NK-92 treated with Interleukin-12 subunit alpha and Interleukin-12 subunit beta, amount 100 ng/mL, for 24 hours (cell line): Measurements from ENCODE around the gene PCGF3.
A peak's percentile ranks its signal among the peaks of the same experiment; 100 is the strongest.
"Not testable (repeated sequence)": the region's sequence is repeated elsewhere in the genome, so short reads cannot be mapped to it uniquely, and the experiment has no call there.

Experiments used
- DNase-seq: peaks from one replicate; lab custom pipeline; 2025; lab: John Stamatoyannopoulos, UW

PCGF3 gene

DNA sequence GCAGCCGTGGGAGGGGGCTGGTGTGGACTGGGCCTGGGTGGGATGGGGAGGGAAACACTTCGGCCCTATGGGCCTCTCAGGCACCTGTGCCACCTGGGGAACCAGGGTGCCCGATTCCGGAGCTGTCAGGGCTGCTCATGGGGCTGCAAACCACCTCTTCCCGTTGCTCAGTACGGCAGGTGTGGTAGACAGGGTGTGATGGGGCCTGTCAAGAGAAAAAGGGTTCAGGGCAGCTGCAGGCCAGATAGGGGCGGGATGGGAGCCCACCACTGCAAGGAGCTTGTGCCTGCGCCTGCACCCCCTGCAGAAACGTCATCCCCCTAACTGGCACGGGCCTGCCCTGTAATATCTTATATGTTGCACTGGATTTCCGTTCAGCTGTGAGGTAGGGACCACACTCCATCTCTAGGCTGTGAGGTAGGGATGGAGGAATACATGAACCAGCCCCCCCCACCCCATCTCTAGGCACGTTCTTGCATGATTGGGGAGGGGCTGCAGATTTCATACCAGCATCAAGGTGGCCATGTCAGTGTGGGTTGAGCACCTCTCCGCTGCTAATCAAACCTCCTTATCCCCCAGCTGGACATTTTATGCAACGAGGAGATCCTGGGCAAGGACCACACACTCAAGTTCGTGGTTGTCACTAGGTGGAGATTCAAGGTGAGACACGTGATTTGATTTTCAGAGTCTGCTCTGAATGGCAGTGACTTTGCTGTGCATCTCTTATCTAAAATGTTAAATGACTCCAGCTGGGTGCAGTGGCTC, 59.0 kb downstream of the PCGF3 start:
- no peak for DNase-seq

GRCh38 chr4:766152-766515, 60.5 kb downstream of the PCGF3 start:
- no peak for DNase-seq

DNA sequence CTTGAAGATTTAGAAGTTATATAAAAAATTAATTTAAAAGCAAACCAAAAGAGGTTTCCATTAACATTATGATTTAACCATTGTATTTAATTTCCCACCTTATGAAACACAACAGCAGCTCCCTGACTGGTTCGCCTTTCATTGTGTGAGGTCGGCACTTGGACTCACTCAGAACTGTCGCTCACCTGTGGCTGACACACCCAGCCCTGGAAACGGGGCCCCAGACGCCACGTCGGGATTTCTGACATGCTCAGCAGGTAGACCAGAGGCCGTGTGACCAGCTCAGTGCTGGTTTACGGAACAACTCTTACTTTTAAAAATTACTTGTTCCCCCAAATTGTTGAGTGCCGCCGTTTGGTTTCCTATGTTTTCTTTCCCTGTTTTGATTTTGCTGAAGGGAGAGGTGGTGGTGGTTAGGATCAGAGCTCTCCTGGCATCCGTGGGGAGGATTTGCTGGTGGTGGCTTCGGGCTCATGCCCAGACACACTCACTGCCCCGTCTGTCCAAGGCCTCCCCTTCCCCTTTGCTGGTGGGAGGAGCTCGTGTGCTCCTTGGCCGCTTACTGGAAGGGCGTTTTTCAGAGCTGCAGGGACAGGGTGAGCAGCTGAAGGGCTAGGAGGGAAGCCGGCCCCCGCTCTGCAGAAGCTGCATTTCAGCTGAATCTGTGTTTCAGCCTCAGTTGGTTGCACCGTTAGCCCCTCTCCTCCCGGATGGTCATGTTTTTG, 61.1 kb downstream of the PCGF3 start:
- DNase-seq, result no peak

DNA sequence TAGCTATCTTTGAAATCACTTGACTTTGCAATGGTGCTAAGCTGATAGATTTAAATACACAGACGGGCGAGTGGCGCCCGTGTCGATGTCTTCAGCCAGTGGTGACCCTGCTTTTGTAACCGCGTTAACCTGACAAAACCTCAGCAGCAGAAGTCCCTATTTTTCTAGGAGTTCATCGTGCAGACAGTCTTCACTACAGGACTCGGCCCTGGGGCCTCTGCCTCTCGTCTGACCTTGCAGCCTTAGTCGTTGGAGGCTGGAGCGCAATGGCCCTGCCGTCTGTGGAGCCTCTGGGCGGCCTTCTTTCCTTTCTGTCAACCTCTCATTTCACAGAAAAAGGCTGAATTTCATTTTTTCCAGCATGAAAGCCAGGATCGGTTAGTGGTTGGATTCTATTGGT, 62.4 kb downstream of the PCGF3 start:
- no peak for DNase-seq

DNA sequence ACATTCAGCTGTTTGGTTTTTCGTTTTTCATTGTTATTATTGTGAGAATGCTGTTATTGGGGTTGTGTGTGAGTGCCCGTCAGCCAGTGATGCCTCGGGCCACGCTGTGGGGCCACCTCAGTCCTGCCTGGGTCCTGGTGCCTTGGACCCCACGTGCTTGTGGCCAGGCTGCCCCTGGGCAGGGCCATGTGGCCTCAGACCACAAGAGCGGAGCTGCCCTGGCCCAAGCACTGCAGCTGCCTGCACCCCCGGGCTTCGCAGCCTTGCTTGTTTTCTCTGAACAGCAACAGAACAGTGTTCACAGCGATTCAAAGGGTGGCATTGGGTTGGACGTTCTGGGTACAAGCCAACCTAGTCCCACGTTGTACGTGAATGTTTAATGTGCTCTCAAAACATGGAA, 63.4 kb downstream of the PCGF3 start:
- DNase-seq, result no peak

GRCh38 chr4:769511-769910, 63.9 kb downstream of the PCGF3 start:
- no peak for DNase-seq

GRCh38 chr4:770022-770421, 64.4 kb downstream of the PCGF3 start:
- DNase-seq, result no peak

DNA sequence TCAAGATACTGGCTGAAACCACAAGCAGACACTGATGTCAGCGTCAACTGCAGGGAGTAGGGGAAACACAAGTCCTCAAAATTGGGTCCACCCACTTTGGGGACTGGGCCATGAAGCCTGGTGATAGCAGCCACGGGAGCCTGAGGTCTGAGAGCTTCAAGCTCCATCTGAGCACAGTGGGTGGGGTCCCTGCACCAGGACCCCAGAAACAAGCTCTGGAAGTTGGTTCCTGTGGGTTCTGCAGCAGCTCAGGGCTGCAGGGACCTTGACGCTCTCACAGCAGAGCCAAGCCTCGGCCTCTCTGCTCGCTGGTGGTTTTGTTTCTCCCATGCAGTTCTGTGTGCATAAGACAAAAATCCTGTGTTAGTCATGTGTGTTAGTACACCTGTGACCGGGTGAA, 65.8 kb downstream of the PCGF3 start:
- DNase-seq, result no peak

DNA sequence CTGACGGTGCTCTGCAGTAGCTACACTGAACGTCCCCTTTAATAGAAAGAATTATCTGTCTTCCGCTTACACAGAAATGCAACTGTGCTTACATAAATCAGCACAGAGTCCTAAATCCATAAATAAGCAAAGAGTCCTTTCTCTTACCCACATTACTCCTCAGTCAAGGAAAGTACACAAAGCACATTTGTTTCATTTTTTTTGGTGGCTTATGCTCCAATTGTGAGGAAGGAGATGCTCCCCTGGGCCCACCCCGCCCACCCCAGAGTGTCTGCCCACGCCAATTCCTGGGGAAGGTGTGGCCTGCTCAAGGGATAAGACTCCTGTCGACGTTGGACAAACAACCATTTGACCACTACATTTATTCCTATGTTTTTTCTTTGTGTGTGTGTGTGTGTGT, 66.5 kb downstream of the PCGF3 start:
- no peak for DNase-seq

DNA sequence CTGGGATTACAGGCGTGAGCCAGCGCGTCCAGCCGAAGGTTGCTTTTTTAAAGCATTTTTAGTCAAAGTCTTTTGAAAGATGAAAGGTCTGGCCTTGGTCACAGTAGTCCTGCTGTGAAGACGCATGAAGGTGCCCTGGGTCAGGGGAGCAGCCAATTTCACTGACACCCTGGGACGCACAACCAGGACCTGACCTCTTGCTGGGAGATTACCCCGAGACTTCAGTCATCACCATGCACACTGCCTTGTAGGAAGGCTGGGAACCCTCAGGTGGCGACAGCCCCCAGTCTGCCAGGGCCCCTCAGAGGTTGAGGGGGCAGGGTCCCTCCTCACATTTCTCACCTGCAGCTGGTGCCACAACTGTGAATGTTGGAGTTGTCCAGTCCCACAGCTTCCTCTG, 67.1 kb downstream of the PCGF3 start:
- no peak for DNase-seq

DNA sequence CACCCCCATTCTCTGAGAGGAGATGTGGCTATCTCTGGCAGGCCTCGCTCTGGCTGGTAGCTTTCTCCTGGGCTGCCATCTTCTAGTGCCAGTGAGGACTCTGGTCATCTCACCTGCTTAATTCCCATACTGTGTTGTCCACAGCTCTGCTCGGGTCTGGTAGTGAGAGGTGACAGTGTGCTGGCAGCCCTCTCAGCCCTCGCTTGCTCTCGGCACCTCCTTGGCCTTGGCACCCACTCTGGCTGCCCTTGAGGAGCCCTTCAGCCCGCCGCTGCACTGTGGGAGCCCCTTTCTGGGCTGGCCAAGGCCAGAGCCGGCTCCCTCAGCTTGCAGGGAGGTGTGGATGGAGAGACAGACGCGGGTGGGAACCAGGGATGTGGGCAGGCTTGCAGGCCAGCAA, 67.6 kb downstream of the PCGF3 start:
- no peak for DNase-seq

- not testable (repeated sequence) for DNase-seq
These were observed 68.9 kb downstream of the PCGF3 start for GRCh38 chr4:774419-775092.

DNA sequence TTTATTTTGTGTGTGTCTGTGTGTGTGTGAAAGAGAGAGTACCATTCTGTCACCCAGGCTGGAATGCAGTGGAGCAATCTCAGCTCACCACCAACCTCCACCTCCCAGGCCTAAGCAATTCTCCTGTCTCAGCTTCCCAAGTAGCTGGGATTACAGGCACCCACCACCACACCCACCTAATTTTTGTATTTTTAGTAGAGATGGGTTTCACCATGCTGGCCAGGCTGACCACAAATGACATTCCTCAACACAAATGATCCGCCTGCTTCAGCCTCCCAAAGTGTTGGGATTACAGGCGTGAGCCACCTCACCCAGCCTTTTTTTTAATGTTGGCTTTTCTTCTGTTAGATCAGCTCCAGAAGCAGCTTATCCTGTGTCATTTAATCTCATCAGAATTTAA, 69.9 kb downstream of the PCGF3 start:
- DNase-seq, result not testable (repeated sequence)

DNA sequence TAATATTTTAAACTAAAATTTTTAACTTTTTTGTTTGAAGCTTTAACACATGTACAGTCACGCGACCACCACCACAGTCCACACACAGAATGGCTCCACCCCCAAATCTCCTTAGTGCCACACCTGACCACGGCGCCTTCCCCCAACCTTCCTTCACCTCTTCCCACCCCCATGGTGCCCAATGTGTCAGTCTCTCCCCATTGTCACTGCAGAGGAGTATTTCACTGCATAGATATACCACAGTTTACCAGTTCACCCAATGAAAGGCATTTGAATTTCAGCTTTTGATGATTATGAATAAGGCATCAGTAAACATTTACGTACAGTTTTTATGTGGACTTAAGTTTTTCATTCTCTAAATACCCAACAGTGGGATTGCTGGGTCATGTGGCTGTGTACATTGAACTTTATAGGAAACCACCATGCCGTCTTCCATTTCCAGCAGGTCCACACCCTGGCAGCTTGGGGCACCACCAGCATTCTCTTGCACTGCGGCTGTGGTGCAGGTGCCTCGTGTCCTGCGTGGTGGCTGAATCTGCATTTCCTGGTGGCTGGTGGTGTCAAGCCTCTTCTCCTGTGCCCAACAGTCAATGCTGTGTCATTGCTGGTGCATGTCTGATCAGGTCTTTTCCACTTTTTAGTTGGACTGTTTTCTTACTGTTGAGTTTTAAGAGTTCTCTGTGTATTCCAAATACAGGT, 71.3 kb downstream of the PCGF3 start:
- no peak for DNase-seq

GRCh38 chr4:777520-778262, 72.1 kb downstream of the PCGF3 start:
- DNase-seq, result no peak

DNA sequence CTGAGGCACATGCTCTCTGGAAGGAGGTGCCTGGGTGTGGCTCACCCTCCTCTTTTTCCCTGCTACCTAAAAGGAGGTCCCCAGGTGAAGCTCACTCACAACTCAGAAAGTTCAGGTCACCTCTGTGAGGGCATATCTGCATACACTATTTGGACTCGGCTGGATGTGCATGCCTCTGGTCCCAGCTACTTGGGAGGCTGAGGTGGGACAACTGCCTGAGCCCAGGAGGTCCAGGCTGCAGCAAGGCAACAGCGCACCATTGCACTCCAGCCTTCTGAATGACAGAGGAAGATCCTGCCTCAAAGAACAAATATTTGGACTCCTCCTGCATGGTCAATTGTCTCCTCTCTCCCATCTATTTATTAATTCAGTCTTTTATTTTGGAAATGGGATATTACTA, 73.9 kb downstream of the PCGF3 start:
- no peak for DNase-seq

- DNase-seq, result not testable (repeated sequence)
These were observed 74.6 kb downstream of the PCGF3 start for GRCh38 chr4:780255-780654.

DNA sequence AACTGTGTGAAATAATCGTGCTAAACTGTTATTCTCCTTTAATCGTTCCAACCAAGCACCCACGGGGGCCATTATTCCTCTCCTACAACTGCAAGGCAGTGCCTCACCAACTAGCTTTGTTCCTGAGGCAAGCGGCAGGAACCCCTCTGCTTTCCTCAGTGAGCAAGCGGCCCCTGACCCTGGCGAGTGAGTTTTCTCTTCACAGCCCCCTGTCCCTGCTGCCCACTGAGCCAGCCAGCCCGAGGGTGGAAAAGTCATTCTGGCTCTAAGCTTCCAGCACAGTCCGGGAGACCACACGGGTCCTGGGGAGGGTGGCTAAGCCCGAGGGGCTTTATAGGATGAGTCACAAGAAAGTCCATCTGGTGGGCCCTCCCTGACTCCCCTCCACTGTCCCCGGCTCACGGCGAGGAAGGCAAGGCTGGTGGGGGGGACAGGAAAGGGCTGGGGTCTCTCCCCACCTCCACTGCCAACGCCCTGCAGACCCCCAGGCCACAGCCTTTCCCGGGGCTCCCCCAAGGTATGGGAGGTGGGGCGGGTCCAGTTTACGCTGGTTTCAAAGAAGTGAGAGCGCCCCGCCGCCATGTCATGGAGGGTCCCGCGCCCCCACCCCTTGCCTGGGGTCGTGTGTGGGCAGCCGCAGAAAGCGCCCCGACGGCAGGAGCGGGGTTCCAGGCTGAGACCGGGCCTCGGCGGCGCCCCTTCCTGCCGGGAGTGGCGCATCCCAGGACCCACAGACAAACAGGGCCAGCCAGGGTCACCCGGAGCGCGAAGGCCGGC, 75.3 kb downstream of the PCGF3 start:
- DNase-seq, result no peak

- peak; percentile 98 for DNase-seq
These were observed 76.0 kb downstream of the PCGF3 start for GRCh38 chr4:781493-782216.
